SU-DHL-6 (cell line): ENCODE data around the gene PVALEF.
A peak's percentile ranks its signal among the peaks of the same experiment; 100 is the strongest.

Experiments
- H2AFZ ChIP-seq: fragments of 200-600 bp; sonication (generic); 2 replicates; pipeline ENCODE4 v1.6.1; 2014; ENCODE audit warnings: low read depth, mild to moderate bottlenecking, moderate library complexity, mixed read lengths, antibody characterized with exemption, low read length; ENCODE audit not compliant: severe bottlenecking
- H3F3A ChIP-seq: fragments of 200-600 bp; shearing (Covaris generic); 2 replicates; pipeline ENCODE4 v1.6.0; 2016; ENCODE audit warnings: antibody characterized with exemption, mild to moderate bottlenecking; ENCODE audit not compliant: insufficient read depth
- H3K27ac ChIP-seq: fragments of 200-600 bp; sonication (generic); 2 replicates; pipeline ENCODE4 v1.5.1; 2016; ENCODE audit warnings: low read depth, mild to moderate bottlenecking, low read length, moderate library complexity, mixed read lengths
- H3K27me3 ChIP-seq: fragments of 200-600 bp; sonication (generic), shearing (Covaris generic); 2 replicates; pipeline ENCODE4 v1.6.0; 2014; ENCODE audit warnings: mild to moderate bottlenecking, low read length
- H3K36me3 ChIP-seq: fragments of 200-600 bp; sonication (generic); 2 replicates; pipeline ENCODE4 v1.6.1; 2014; ENCODE audit warnings: mild to moderate bottlenecking, low read length, mixed read lengths
- H3K4me2 ChIP-seq: fragments of 300-600, 200-600 bp; shearing (Covaris generic), sonication (generic); 2 replicates; pipeline ENCODE4 v1.6.0; 2014; ENCODE audit warnings: low read length, low read depth, mild to moderate bottlenecking; ENCODE audit not compliant: poor library complexity, severe bottlenecking
- H3K4me3 ChIP-seq: fragments of 200-600 bp; sonication (generic); 2 replicates; pipeline ENCODE4 v1.5.1; 2014; ENCODE audit warnings: antibody characterized with exemption, low read length, mild to moderate bottlenecking, mixed read lengths; ENCODE audit not compliant: insufficient read depth, poor library complexity, severe bottlenecking
- H3K79me2 ChIP-seq: fragments of 200-600 bp; sonication (generic); 2 replicates; pipeline ENCODE4 v1.6.1; 2014; ENCODE audit warnings: mild to moderate bottlenecking, low read length, moderate library complexity; ENCODE audit not compliant: insufficient read depth
- H3K9ac ChIP-seq: fragments of 200-600 bp; sonication (generic); 2 replicates; pipeline ENCODE4 v1.7.0; 2014; ENCODE audit warnings: mild to moderate bottlenecking, low read length
- H3K9me2 ChIP-seq: fragments of 200-600 bp; sonication (generic); replicated peaks from 2 replicates; pipeline ENCODE4 v1.6.1; 2014; ENCODE audit warnings: low read length; ENCODE audit not compliant: insufficient read depth
- H3K9me3 ChIP-seq: fragments of 200-600 bp; sonication (generic); 2 replicates; pipeline ENCODE4 v1.6.1; 2014; ENCODE audit warnings: low read length, mixed read lengths; ENCODE audit not compliant: insufficient read depth
- H4K20me1 ChIP-seq: fragments of 200-600 bp; sonication (generic); 2 replicates; pipeline ENCODE4 v1.6.1; 2014; ENCODE audit warnings: low read depth, mild to moderate bottlenecking, antibody characterized with exemption, low read length, moderate library complexity, mixed read lengths
- CTCF ChIP-seq: fragments of 200-600 bp; sonication (generic); IDR thresholded peaks from one replicate; pipeline ENCODE4 v1.5.1; 2017; ENCODE audit warnings: antibody characterized with exemption, mild to moderate bottlenecking, low read length, moderate library complexity; ENCODE audit not compliant: insufficient read depth, poor library complexity, severe bottlenecking
- EZH2phosphoT487 ChIP-seq: fragments of 200-600 bp; sonication (generic), shearing (Covaris generic); conservative IDR thresholded peaks from 2 replicates; pipeline ENCODE4 v1.6.1; 2018; ENCODE audit warnings: mild to moderate bottlenecking, antibody characterized with exemption, low read length, moderate library complexity, mixed read lengths

Gene PVALEF

GRCh38 chr17:81230043-81230820 lies 64.9 kb downstream of the PVALEF start:
- Histone ChIP-seq H3K4me3 (no peak overlapping the region), H4K20me1 (no peaks in the 10 kb centered on the region), H3K79me2 (no peaks in the 10 kb centered on the region), H3K27ac (no peak overlapping the region), H3K36me3 (no peaks in the 10 kb centered on the region), H3K27me3 (no peaks in the 10 kb centered on the region), H3F3A (no peaks in the 10 kb centered on the region), H3K9me3 (no peaks in the 10 kb centered on the region), H3K9me2 (no peaks in the 10 kb centered on the region), H3K4me2 (no peak overlapping the region), H2AFZ (no peak overlapping the region), H3K9ac (no peak overlapping the region)
- TF ChIP-seq EZH2phosphoT487 (no peak), CTCF (peak; percentile 27)

GRCh38 chr17:81231121-81231645 lies 65.9 kb downstream of the PVALEF start:
- H3K36me3 ChIP-seq: no peaks in the 10 kb centered on the region
- no peaks in the 10 kb centered on the region for H3K27me3 ChIP-seq
- H4K20me1 ChIP-seq: no peaks in the 10 kb centered on the region
- H3K4me3 ChIP-seq: no peak overlapping the region
- no peaks in the 10 kb centered on the region for H3K9me2 ChIP-seq
- TF ChIP-seq CTCF: no peak
- TF ChIP-seq EZH2phosphoT487: no peak
- H3K4me2 ChIP-seq: no peak overlapping the region
- no peak overlapping the region for H2AFZ ChIP-seq
- H3K9ac ChIP-seq: no peak overlapping the region
- no peaks in the 10 kb centered on the region; the same call in 1 of the 2 replicates for H3K79me2 ChIP-seq
- no peak overlapping the region for H3K27ac ChIP-seq
- H3F3A ChIP-seq: no peaks in the 10 kb centered on the region
- no peaks in the 10 kb centered on the region for H3K9me3 ChIP-seq

DNA sequence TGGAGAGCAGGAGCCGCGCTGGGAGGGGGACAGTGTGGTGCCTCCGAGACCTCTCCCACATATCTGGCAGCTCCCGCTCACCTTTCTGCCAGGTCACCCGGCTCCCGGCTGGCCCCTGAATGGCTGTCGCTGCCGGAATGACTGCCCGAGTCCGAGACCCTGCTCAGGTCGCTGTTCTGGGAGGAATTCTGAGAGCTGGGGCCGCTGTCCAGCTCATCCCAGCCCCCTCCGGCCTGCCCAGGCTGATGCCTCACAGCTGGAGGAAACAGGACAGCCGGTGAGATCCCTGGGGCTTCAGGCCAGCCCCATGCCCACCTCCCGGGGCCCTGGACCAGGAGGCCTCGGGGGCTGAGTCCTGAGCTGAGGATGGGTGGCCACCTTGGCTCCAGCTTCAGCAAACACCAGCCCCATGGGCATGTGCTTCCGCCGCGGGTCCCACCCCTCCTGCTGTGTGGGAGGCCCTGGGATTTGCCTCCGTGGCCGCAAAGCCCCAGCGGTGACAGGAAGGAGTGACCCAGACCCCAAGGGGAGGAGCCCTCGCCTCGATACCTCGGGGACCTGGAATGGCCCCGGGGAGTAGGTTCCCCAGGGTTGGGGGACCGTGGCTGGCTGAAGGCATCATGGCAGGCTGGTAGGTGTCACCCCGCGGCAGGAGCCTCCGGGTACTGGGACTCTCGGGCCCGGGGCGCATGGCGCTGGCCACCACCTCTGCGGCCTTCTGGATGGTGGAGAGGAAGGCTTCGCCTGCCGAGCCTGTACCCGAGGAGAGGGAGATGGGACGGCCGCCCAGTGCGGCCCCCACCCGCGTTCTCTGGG lies 66.7 kb downstream of the PVALEF start:
- H3F3A ChIP-seq: no peaks in the 10 kb centered on the region
- TF ChIP-seq CTCF: no peak
- no peak for TF ChIP-seq EZH2phosphoT487
- H3K9me3 ChIP-seq: no peaks in the 10 kb centered on the region
- H2AFZ ChIP-seq: no peak overlapping the region
- H3K9ac ChIP-seq: no peak overlapping the region
- H3K79me2 ChIP-seq: no peaks in the 10 kb centered on the region; the same call in 1 of the 2 replicates
- H3K4me2 ChIP-seq: no peak overlapping the region
- H3K9me2 ChIP-seq: no peaks in the 10 kb centered on the region
- no peaks in the 10 kb centered on the region for H4K20me1 ChIP-seq
- H3K36me3 ChIP-seq: no peaks in the 10 kb centered on the region
- H3K4me3 ChIP-seq: no peak overlapping the region
- no peaks in the 10 kb centered on the region for H3K27me3 ChIP-seq
- H3K27ac ChIP-seq: no peak overlapping the region
